IMR-90 (cell line): ENCODE data around the gene LRTM1. TPM values are rescaled to one million over a fixed set of nuclear protein-coding genes. Genes with fewer than 3 reads are reported as not detected.

Source experiments
- ATAC-seq: fragments of 200-7000 bp; cut with Tn5 transposase; 2 replicates; pipeline ENCODE4 v1.9.1; 2020; ENCODE audit warnings: low read depth, mild to moderate bottlenecking, moderate library complexity
- BruUV-seq: library from RNA; stranded (reverse); fragments of 400-500 nt; replicated peaks from 2 replicates; lab custom pipeline; 2021; lab: Mats Ljungman, UMichigan
- CTCF ChIA-PET: fragments of 300-600 bp; formaldehyde crosslinking; extraction: SDS; loops from one replicate; lab custom pipeline; 2021; ENCODE audit warnings: antibody characterized with exemption; lab: Yijun Ruan, JAX
- POLR2A ChIA-PET: fragments of 300-600 bp; sonication (Branson Sonifier 250); formaldehyde crosslinking; loops from one replicate; lab custom pipeline; 2022; ENCODE audit warnings: antibody characterized with exemption; ENCODE audit not compliant: unreplicated experiment; lab: Charles Lee
- DNase-seq: peaks from one replicate; pipeline ENCODE4 v3.0.0; 2013
- H2AFZ ChIP-seq: replicated peaks from 2 replicates; pipeline ENCODE3; 2013; ENCODE audit warnings: low read length, mild to moderate bottlenecking; ENCODE audit not compliant: poor library complexity
- H2AK5ac ChIP-seq: 2 replicates; pipeline ENCODE4 v1.6.1; 2013; ENCODE audit warnings: low read depth, low read length, inconsistent platforms
- H2AK9ac ChIP-seq: replicated peaks from 2 replicates; pipeline ENCODE3; 2013; ENCODE audit warnings: mild to moderate bottlenecking, low read depth, low read length, moderate library complexity; ENCODE audit not compliant: poor library complexity
- H2BK120ac ChIP-seq: 2 replicates; pipeline ENCODE4 v1.6.1; 2013; ENCODE audit warnings: low read depth, low read length, inconsistent platforms
- H2BK15ac ChIP-seq: 3 replicates; pipeline ENCODE4 v1.6.1; 2013; ENCODE audit warnings: low read depth, low read length, inconsistent platforms
- H2BK20ac ChIP-seq: 2 replicates; pipeline ENCODE4 v1.6.1; 2013; ENCODE audit warnings: low read depth, mild to moderate bottlenecking, inconsistent platforms, low read length, moderate library complexity
- H2BK5ac ChIP-seq: 2 replicates; pipeline ENCODE4 v1.6.1; 2013; ENCODE audit warnings: mild to moderate bottlenecking, low read depth, low read length, inconsistent platforms; ENCODE audit not compliant: poor library complexity, severe bottlenecking
- H3K14ac ChIP-seq: replicated peaks from 2 replicates; pipeline ENCODE4 v1.6.1; 2013; ENCODE audit warnings: low read depth, low read length, inconsistent platforms
- H3K18ac ChIP-seq: 2 replicates; pipeline ENCODE4 v1.6.1; 2013; ENCODE audit warnings: low read depth, low read length, control low read depth
- H3K23ac ChIP-seq: 2 replicates; pipeline ENCODE4 v1.6.1; 2013; ENCODE audit warnings: low read depth, low read length, inconsistent platforms
- H3K27ac ChIP-seq: 2 replicates; pipeline ENCODE4 v1.5.1; 2013; ENCODE audit warnings: mild to moderate bottlenecking, control low read depth, low read length; ENCODE audit not compliant: insufficient read depth
- H3K27me3 ChIP-seq: 2 replicates; pipeline ENCODE4 v1.6.1; 2013; ENCODE audit warnings: low read length; ENCODE audit not compliant: control insufficient read depth, insufficient read depth
- H3K36me3 ChIP-seq: 2 replicates; pipeline ENCODE4 v1.6.1; 2013; ENCODE audit warnings: low read length, mixed read lengths; ENCODE audit not compliant: control insufficient read depth, insufficient read depth
- H3K4ac ChIP-seq: 2 replicates; pipeline ENCODE4 v1.6.1; 2013; ENCODE audit warnings: low read depth, low read length, inconsistent platforms
- H3K4me1 ChIP-seq: 2 replicates; pipeline ENCODE4 v1.6.1; 2013; ENCODE audit warnings: low read length, mixed read lengths; ENCODE audit not compliant: control insufficient read depth, insufficient read depth
- H3K4me2 ChIP-seq: 2 replicates; pipeline ENCODE4 v1.6.1; 2013; ENCODE audit warnings: low read depth, mild to moderate bottlenecking, control low read depth, low read length, moderate library complexity
- H3K4me3 ChIP-seq: 2 replicates; pipeline ENCODE4 v1.5.1; 2013; ENCODE audit warnings: low read depth, mild to moderate bottlenecking, control low read depth, low read length, moderate library complexity; ENCODE audit not compliant: insufficient read depth
- H3K56ac ChIP-seq: 2 replicates; pipeline ENCODE4 v1.6.1; 2013; ENCODE audit warnings: low read length, inconsistent platforms; ENCODE audit not compliant: insufficient read depth; ENCODE audit errors: extremely low read depth
- H3K79me1 ChIP-seq, 2 experiments: 2 replicates each; pipeline ENCODE4 v1.6.1; 2013; ENCODE audit warnings: low read length in 2 of 2, inconsistent platforms in 1 of 2, low read depth in 1 of 2
- H3K9ac ChIP-seq: 2 replicates; pipeline ENCODE4 v1.6.1; 2013; ENCODE audit warnings: low read depth, low read length, control low read depth
- H3K9me1 ChIP-seq: 2 replicates; pipeline ENCODE4 v1.6.1; 2013; ENCODE audit warnings: low read length, inconsistent platforms; ENCODE audit not compliant: insufficient read depth
- H3K9me3 ChIP-seq: 2 replicates; pipeline ENCODE4 v1.6.1; 2013; ENCODE audit warnings: low read length; ENCODE audit not compliant: control insufficient read depth, insufficient read depth
- H4K20me1 ChIP-seq: 2 replicates; pipeline ENCODE4 v1.6.1; 2013; ENCODE audit warnings: low read length, inconsistent platforms; ENCODE audit not compliant: insufficient read depth
- H4K5ac ChIP-seq: 2 replicates; pipeline ENCODE4 v1.6.1; 2013; ENCODE audit warnings: mild to moderate bottlenecking, low read depth, low read length, control low read depth
- H4K8ac ChIP-seq, 2 experiments: 2 replicates each; pipeline ENCODE4 v1.6.1; 2013; ENCODE audit warnings: low read depth in 2 of 2, low read length in 2 of 2, control low read depth in 1 of 2, inconsistent platforms in 1 of 2
- H4K91ac ChIP-seq: 2 replicates; pipeline ENCODE4 v1.6.1; 2013; ENCODE audit warnings: low read depth, low read length, inconsistent platforms; ENCODE audit not compliant: insufficient read depth
- BHLHE40 ChIP-seq: fragments of 150-350 bp; IDR thresholded peaks from 2 replicates; pipeline ENCODE4 v1.6.1; 2016; ENCODE audit warnings: mild to moderate bottlenecking, low read depth, low read length
- CEBPB ChIP-seq: IDR thresholded peaks from 2 replicates; pipeline ENCODE4 v1.6.1; 2012; ENCODE audit warnings: low read depth, low read length, improper control_type of control experiment
- CHD1 ChIP-seq: IDR thresholded peaks from 2 replicates; pipeline ENCODE4 v1.6.1; 2012; ENCODE audit warnings: low read depth, low read length, improper control_type of control experiment
- CTCF ChIP-seq: conservative IDR thresholded peaks from 2 replicates; pipeline ENCODE4 v1.5.1; 2012; ENCODE audit warnings: mild to moderate bottlenecking, low read depth, low read length, improper control_type of control experiment
- MAFK ChIP-seq: IDR thresholded peaks from 2 replicates; pipeline ENCODE4 v1.6.1; 2012; ENCODE audit warnings: low read depth, low read length, improper control_type of control experiment
- MAZ ChIP-seq: IDR thresholded peaks from 2 replicates; pipeline ENCODE4 v1.6.1; 2012; ENCODE audit warnings: low read depth, mild to moderate bottlenecking, low read length, improper control_type of control experiment, moderate library complexity, borderline replicate concordance
- MXI1 ChIP-seq: IDR thresholded peaks from 2 replicates; pipeline ENCODE4 v1.6.1; 2012; ENCODE audit warnings: low read depth, mild to moderate bottlenecking, low read length, moderate library complexity, borderline replicate concordance
- NFE2L2 ChIP-seq: fragments of 150-350 bp; IDR thresholded peaks from 2 replicates; pipeline ENCODE4 v1.6.1; 2016; ENCODE audit warnings: low read depth, mild to moderate bottlenecking, low read length
- POLR2A ChIP-seq: IDR thresholded peaks from 2 replicates; pipeline ENCODE4 v1.6.1; 2012; ENCODE audit warnings: mild to moderate bottlenecking, low read depth, low read length
- RCOR1 ChIP-seq: IDR thresholded peaks from 2 replicates; pipeline ENCODE4 v1.6.1; 2012; ENCODE audit warnings: mild to moderate bottlenecking, low read length, improper control_type of control experiment; ENCODE audit not compliant: insufficient replicate concordance
- RFX5 ChIP-seq: IDR thresholded peaks from 2 replicates; pipeline ENCODE4 v1.8.0; 2012; ENCODE audit warnings: low read depth, mild to moderate bottlenecking, low read length, moderate library complexity
- SMC3 ChIP-seq: fragments of 150-350 bp; IDR thresholded peaks from 2 replicates; pipeline ENCODE4 v1.6.1; 2016; ENCODE audit warnings: low read depth, mild to moderate bottlenecking, antibody characterized with exemption, low read length, moderate library complexity
- USF2 ChIP-seq: fragments of 150-350 bp; IDR thresholded peaks from 2 replicates; pipeline ENCODE4 v1.6.1; 2017; ENCODE audit warnings: mild to moderate bottlenecking, antibody characterized with exemption, low read length, low read depth
- WGBS, 2 experiments: methylation state at CpG; one replicate each; pipeline versions ENCODE4 v1.1.5 to v1.1.7; 2013; ENCODE audit warnings: missing lambda C conversion rate in 2 of 2; ENCODE audit not compliant: insufficient read length in 1 of 2; ENCODE audit errors: extremely low coverage in 2 of 2; 5-methylcytosine and 5-hydroxymethylcytosine counted together
- dilution Hi-C: fragments of 300-500 bp; cut with HindIII; formaldehyde crosslinking; loops from one replicate; pipeline ENCODE4 v1.14.3; 2018; ENCODE audit warnings: low sequenced_read_pairs; ENCODE audit not compliant: unreplicated experiment
- in situ Hi-C: fragments of 300-500 bp; cut with MboI; formaldehyde crosslinking; loops from 3 replicates; pipeline ENCODE4 v1.14.3; 2019; ENCODE audit warnings: low sequenced_read_pairs, inconsistent platforms, mixed read lengths
- intact Hi-C: fragments of 100-400 bp; cut with micrococcal nuclease; formaldehyde crosslinking; loops from 2 replicates; pipeline ENCODE4 v1.10.0; 2022
- polyA plus RNA-seq, 3 experiments: library from polyadenylated mRNA; depleted of rRNA; stranded (reverse); fragments of >200 nt; gene quantifications; 2 replicates each; pipeline ENCODE4 v1.2.3, GENCODE V29; 2012; ENCODE audit warnings: low replicate concordance in 1 of 3
- total RNA-seq: library from RNA; depleted of rRNA; stranded (reverse); fragments of >200 nt; gene quantifications from 2 replicates; pipeline ENCODE4 v1.2.3, GENCODE V29; 2012
- TF ChIP-seq, protein P1 (sequence below): fragments of 150-350 bp; IDR thresholded peaks from 2 replicates; pipeline ENCODE4 v1.6.1; 2016; ENCODE audit warnings: low read depth, mild to moderate bottlenecking, low read length, moderate library complexity, borderline replicate concordance

Gene LRTM1
- total and polyA plus RNA-seq, 2 of the 4 experiments (the other 2 are of a cell fraction), result not detected

- Histone ChIP-seq H3K4me1 (peaks cover 25% of the 10 kb centered on the region), H3K27me3 (no peaks in the 10 kb centered on the region), H3K27ac (peak overlapping the region; percentile 37; the same call in 1 of the 2 replicates), H3K23ac (0 out of 2 replicates have a peak overlapping the region, but pooled peaks have one; percentile 25), H2BK5ac (peak overlapping the region; percentile 95), H3K79me1 (no peaks in the 10 kb centered on the region), H3K9me1 (peaks cover 19% of the 10 kb centered on the region), H4K5ac (peak overlapping the region; percentile 49; the same call in 1 of the 2 replicates), H4K8ac (peak overlapping the region; percentile 57 to 59; a peak in 3 of 4 replicates), H2AK5ac (peak overlapping the region; percentile 88), H2BK120ac (peak overlapping the region; percentile 92), H3K4me3 (no peak overlapping the region), H3K36me3 (no peaks in the 10 kb centered on the region), H3K4ac (peak overlapping the region; percentile 79), H2BK20ac (peak overlapping the region; percentile 81), H3K9me3 (no peaks in the 10 kb centered on the region), H2BK15ac (peak overlapping the region; percentile 82; the same call in 2 of the 3 replicates), H2AFZ (peak overlapping the region; percentile 50), H4K20me1 (no peaks in the 10 kb centered on the region), H3K18ac (peak overlapping the region; percentile 87), H2AK9ac (no peak overlapping the region), H3K14ac (peak overlapping the region; percentile 41; the same call in 1 of the 2 replicates), H3K9ac (0 out of 2 replicates have a peak overlapping the region, but pooled peaks have one; percentile 36), H4K91ac (peak overlapping the region; percentile 78), H3K4me2 (no peak overlapping the region), H3K56ac (0 out of 2 replicates have a peak overlapping the region, but pooled peaks have one; percentile 26)
- ATAC-seq (no peak), DNase-seq (no peak)
- in situ Hi-C loops (no loop called here), dilution Hi-C loops (no loop called here), intact Hi-C loops (loop anchor here (2.0 kb wide), 1 partner anchor 57 kb away; no protein-coding TSS in a partner anchor)
- BruUV-seq, result no TSS peak
- ChIA-PET POLR2A (no interaction called here), CTCF (interaction anchor here (1.4 kb wide), 1 partner anchor 9 kb away, joined by 3 read pairs; no protein-coding TSS in a partner anchor)
- TF ChIP-seq USF2, result no peak
- TF ChIP-seq CTCF, result no peak
- no peak for TF ChIP-seq BHLHE40
- no peak for TF ChIP-seq POLR2A
- no peak for TF ChIP-seq RCOR1
- no peak for TF ChIP-seq MXI1
- no peak for TF ChIP-seq MAZ
- TF ChIP-seq MAFK, result no peak
- TF ChIP-seq RFX5, result no peak
- TF ChIP-seq, protein P1, sequence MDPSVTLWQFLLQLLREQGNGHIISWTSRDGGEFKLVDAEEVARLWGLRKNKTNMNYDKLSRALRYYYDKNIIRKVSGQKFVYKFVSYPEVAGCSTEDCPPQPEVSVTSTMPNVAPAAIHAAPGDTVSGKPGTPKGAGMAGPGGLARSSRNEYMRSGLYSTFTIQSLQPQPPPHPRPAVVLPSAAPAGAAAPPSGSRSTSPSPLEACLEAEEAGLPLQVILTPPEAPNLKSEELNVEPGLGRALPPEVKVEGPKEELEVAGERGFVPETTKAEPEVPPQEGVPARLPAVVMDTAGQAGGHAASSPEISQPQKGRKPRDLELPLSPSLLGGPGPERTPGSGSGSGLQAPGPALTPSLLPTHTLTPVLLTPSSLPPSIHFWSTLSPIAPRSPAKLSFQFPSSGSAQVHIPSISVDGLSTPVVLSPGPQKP, result no peak
- TF ChIP-seq CEBPB, result no peak
- no peak for TF ChIP-seq SMC3
- no peak for TF ChIP-seq CHD1
- TF ChIP-seq NFE2L2, result no peak
- WGBS, 2 experiments, result 95% methylated on average over 2 of the region's 3 CpGs; no CpG with 5 or more reads in 1 of the 2 experiments
Measured at GRCh38 chr3:54905920-54906319, 21.9 kb downstream of the LRTM1 start.
